ENCODE results near the gene GRM4.

Gene GRM4

GRCh38 chr6:33978412-33979150 is 167.3 kb downstream of the GRM4 start:
- TF ChIP-seq USF1 (IDR thresholded peaks at IDR 0.05) (no peak), EP300 (IDR thresholded peaks at IDR 0.05; ENCODE audit: borderline replicate concordance) (no peak), CREB1 (IDR thresholded peaks at IDR 0.05; ENCODE audit: low read depth) (no peak), NFIC (IDR thresholded peaks at IDR 0.05) (no peak), TAF1 (IDR thresholded peaks at IDR 0.05; ENCODE audit: low read depth) (no peak), REST (IDR thresholded peaks at IDR 0.05; ENCODE audit: low read depth) (no peak), MAX (IDR thresholded peaks at IDR 0.05) (no peak), TEAD4 (IDR thresholded peaks at IDR 0.05) (no peak), TCF12 (IDR thresholded peaks at IDR 0.05; ENCODE audit: low read depth) (no peak), FOXM1 (IDR thresholded peaks at IDR 0.05; ENCODE audit: borderline replicate concordance, low read depth) (no peak)

- TF ChIP-seq TCF12 (IDR thresholded peaks at IDR 0.05; ENCODE audit: low read depth) = no peak
- no peak for TF ChIP-seq CEBPB (IDR thresholded peaks at IDR 0.05)
- TF ChIP-seq MAX (IDR thresholded peaks at IDR 0.05) = no peak
Observed at GRCh38 chr6:33977606-33978411, 168.1 kb downstream of the GRM4 start.

GRCh38 chr6:33976437-33977360 is 169.2 kb downstream of the GRM4 start:
- TF ChIP-seq CREB1 (IDR thresholded peaks at IDR 0.05; ENCODE audit: low read depth) = no peak
- TF ChIP-seq YY1 (IDR thresholded peaks at IDR 0.05; ENCODE audit: low read depth) = no peak
- TF ChIP-seq FOXM1 (IDR thresholded peaks at IDR 0.05; ENCODE audit: borderline replicate concordance, low read depth) = no peak
- no peak for TF ChIP-seq CEBPB (IDR thresholded peaks at IDR 0.05)
- TF ChIP-seq NFIC (IDR thresholded peaks at IDR 0.05) = no peak

GRCh38 chr6:33975661-33976436 is 170.0 kb downstream of the GRM4 start:
- TF ChIP-seq ZBTB7A (IDR thresholded peaks at IDR 0.05; ENCODE audit: low read depth) = no peak
- TF ChIP-seq CREB1 (IDR thresholded peaks at IDR 0.05; ENCODE audit: low read depth) = no peak
- no peak for TF ChIP-seq TAF1 (IDR thresholded peaks at IDR 0.05; ENCODE audit: low read depth)
- no peak for TF ChIP-seq TEAD4 (IDR thresholded peaks at IDR 0.05)
- no peak for TF ChIP-seq NFIC (IDR thresholded peaks at IDR 0.05)
- TF ChIP-seq TCF12 (IDR thresholded peaks at IDR 0.05; ENCODE audit: low read depth) = no peak
- no peak for TF ChIP-seq CEBPB (IDR thresholded peaks at IDR 0.05)
- no peak for TF ChIP-seq FOXM1 (IDR thresholded peaks at IDR 0.05; ENCODE audit: borderline replicate concordance, low read depth)
- no peak for TF ChIP-seq MAX (IDR thresholded peaks at IDR 0.05)
- TF ChIP-seq REST (IDR thresholded peaks at IDR 0.05; ENCODE audit: low read depth) = no peak
- TF ChIP-seq YY1 (IDR thresholded peaks at IDR 0.05; ENCODE audit: low read depth) = no peak
- no peak for TF ChIP-seq USF1 (IDR thresholded peaks at IDR 0.05)
- no peak for TF ChIP-seq EGR1 (IDR thresholded peaks at IDR 0.05)
- no peak for TF ChIP-seq EP300 (IDR thresholded peaks at IDR 0.05; ENCODE audit: borderline replicate concordance)
- no peak for TF ChIP-seq RAD21 (IDR thresholded peaks at IDR 0.05; ENCODE audit: low read depth)
